Kidney (tissue), 14 donors: ENCODE measurements around the gene RABGAP1. TPM values are rescaled to one million over a fixed set of nuclear protein-coding genes. Genes with fewer than 3 reads are reported as not detected.

Source experiments
- DNase-seq, 5 donors: peaks; one replicate each; pipeline ENCODE4 v3.0.0-alpha.2; 2013 to 2020
- FAIRE-seq: peaks from 2 replicates; lab custom pipeline; 2012; peaks lifted over from hg19 to GRCh38; lab: Jason Lieb, UNC
- H3K27ac ChIP-seq, 2 donors: one replicate each; pipeline ENCODE4 v1.7.0; 2013; ENCODE audit warnings: low read depth in 2 of 2, low read length in 2 of 2, inconsistent platforms in 1 of 2
- H3K27me3 ChIP-seq: one replicate; pipeline ENCODE4 v1.7.1; 2013; ENCODE audit warnings: low read length, inconsistent platforms; ENCODE audit not compliant: control insufficient read depth, insufficient read depth
- H3K36me3 ChIP-seq, 3 donors: one replicate each; pipeline versions ENCODE4 v1.7.0 to v1.7.1; 2013; ENCODE audit warnings: low read length in 3 of 3, control low read depth in 1 of 3, inconsistent platforms in 1 of 3; ENCODE audit not compliant: insufficient read depth in 3 of 3, control insufficient read depth in 2 of 3
- H3K4me1 ChIP-seq, 3 donors: one replicate each; pipeline versions ENCODE4 v1.7.0 to v1.7.1; 2013; ENCODE audit warnings: low read length in 3 of 3, inconsistent platforms in 1 of 3, low read depth in 1 of 3; ENCODE audit not compliant: control insufficient read depth in 2 of 3, insufficient read depth in 2 of 3
- H3K4me3 ChIP-seq, 3 donors: one replicate each; pipeline versions ENCODE4 v1.7.0 to v1.8.1; 2013; ENCODE audit warnings: low read length in 3 of 3, control low read depth in 1 of 3, inconsistent platforms in 1 of 3
- H3K9ac ChIP-seq, 3 donors: one replicate each; pipeline versions ENCODE4 v1.7.0 to v1.7.1; 2013; ENCODE audit warnings: low read length in 3 of 3, control low read depth in 1 of 3, inconsistent platforms in 1 of 3
- H3K9me3 ChIP-seq, 3 donors: one replicate each; pipeline versions ENCODE4 v1.7.0 to v1.7.1; 2013; ENCODE audit warnings: low read length in 3 of 3, control low read depth in 1 of 3, inconsistent platforms in 1 of 3; ENCODE audit not compliant: control insufficient read depth in 2 of 3, insufficient read depth in 1 of 3
- intact Hi-C: fragments of 100-400 bp; cut with DNase I; formaldehyde crosslinking; loops from one replicate; pipeline ENCODE4 v1.11.1; 2022
- polyA plus RNA-seq: library from polyadenylated mRNA; stranded (reverse); fragments of 350-450 nt; fragmentation: Illumina TruSeq; extraction: RNeasy Lipid Tissue Mini Kit (QIAGEN cat#74804); gene quantifications from one replicate; pipeline ENCODE4 v1.2.3, GENCODE V29; 2014; ENCODE audit warnings: low read depth, low replicate concordance; ENCODE audit not compliant: insufficient read depth
- total RNA-seq: library from RNA; stranded (reverse); fragmentation: NEBNext Ultra II Directional; extraction: Animal tissue kit (Norgen Biotek cat#: 25700); gene quantifications from one replicate; pipeline ENCODE4 v1.2.1, GENCODE V29; 2021
- TF ChIP-seq, protein P1 (sequence below): IDR thresholded peaks from 3 replicates; pipeline ENCODE4 v1.5.1; 2012; ENCODE audit warnings: mild to moderate bottlenecking, moderate library complexity, borderline replicate concordance; ENCODE audit not compliant: insufficient read depth; ENCODE audit errors: extremely low read depth
- donor health status: control.
- donor health status: control.
- donor health status: control.
- donor health status: control.
- donor health status: control.
- donor health status: DM: yes; HTN: yes; CAD: no.
- donor health status: Normal renal cell carcinoma (clear cell type).

The RABGAP1 gene
- total and polyA plus RNA-seq, 2 donors from 2014 or later, result 13.7 to 61.1 TPM

DNA sequence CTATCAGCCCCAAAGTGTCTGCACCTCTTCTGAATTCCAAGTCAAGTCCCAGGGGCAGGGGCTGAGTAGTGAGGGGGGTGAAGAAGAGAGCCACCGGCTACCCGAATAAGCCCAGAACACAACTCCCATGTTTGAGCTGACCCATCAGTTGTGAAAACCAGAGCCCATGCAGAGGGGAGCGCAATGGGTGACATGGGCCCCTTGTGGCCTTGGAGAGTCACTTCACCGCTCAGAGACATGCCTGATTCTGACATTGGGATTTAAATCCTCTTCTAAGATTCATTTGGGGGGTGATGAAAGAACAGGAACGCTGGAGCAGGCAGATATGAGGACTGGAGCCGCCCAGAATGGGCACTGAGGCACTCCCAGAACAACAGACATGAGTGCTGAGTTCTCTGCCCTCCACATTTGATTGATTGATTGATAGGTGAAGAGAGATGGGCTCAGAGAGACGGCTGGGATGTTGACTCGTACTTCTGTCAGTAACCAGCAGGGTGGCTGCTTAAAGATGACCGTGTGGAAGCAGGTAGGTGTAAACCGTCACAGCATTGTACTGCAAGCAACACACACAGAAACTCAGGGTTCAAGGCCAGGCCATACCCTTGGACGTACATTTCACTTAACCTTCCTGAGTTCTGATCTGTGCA lies 166.9 kb downstream of the RABGAP1 start:
- Histone ChIP-seq H3K9ac (no peak overlapping the region), H3K27me3 (no peaks in the 10 kb centered on the region), H3K36me3 (peaks cover 5 to 34% (median 18%) of the 10 kb centered on the region in 3 donors), H3K27ac (no peak overlapping the region), H3K4me1 (peaks cover 0 to 6% (median 3%) of the 10 kb centered on the region in 3 donors), H3K9me3 (no peaks in the 10 kb centered on the region), H3K4me3 (no peak overlapping the region)
- FAIRE-seq, result no peak
- TF ChIP-seq, protein P1, sequence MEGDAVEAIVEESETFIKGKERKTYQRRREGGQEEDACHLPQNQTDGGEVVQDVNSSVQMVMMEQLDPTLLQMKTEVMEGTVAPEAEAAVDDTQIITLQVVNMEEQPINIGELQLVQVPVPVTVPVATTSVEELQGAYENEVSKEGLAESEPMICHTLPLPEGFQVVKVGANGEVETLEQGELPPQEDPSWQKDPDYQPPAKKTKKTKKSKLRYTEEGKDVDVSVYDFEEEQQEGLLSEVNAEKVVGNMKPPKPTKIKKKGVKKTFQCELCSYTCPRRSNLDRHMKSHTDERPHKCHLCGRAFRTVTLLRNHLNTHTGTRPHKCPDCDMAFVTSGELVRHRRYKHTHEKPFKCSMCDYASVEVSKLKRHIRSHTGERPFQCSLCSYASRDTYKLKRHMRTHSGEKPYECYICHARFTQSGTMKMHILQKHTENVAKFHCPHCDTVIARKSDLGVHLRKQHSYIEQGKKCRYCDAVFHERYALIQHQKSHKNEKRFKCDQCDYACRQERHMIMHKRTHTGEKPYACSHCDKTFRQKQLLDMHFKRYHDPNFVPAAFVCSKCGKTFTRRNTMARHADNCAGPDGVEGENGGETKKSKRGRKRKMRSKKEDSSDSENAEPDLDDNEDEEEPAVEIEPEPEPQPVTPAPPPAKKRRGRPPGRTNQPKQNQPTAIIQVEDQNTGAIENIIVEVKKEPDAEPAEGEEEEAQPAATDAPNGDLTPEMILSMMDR, result no peak
- intact Hi-C loops, result no loop called here
- DNase-seq, result no peak

DNA sequence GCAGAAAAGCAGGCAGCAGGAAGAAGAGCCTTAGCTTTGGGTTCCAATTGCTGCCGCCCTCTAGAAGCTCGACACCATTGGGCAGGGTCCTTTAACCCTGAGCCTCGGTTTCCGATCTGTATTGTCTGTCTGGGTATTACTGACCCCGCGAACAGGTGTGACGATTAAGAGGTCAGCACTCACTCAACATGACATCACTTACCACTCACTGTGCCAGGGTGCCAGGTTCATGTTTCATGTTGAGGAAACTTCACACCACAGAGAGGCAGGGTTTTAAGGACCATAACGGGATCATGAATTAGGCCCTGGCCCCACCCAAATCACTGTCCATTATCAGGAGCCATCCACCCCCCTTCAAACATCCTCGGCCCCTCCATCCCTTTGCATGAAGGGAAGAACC lies 168.2 kb downstream of the RABGAP1 start:
- intact Hi-C loops, result no loop called here
- TF ChIP-seq, protein P1, result no peak
- FAIRE-seq (no peak), DNase-seq (no peak)
- peaks cover 2 to 30% (median 13%) of the 10 kb centered on the region in 3 donors for H3K36me3 ChIP-seq
- no peaks in the 10 kb centered on the region for H3K27me3 ChIP-seq
- peaks cover 0 to 6% (median 3%) of the 10 kb centered on the region in 3 donors for H3K4me1 ChIP-seq
- no peaks in the 10 kb centered on the region for H3K9me3 ChIP-seq
- no peak overlapping the region for H3K9ac ChIP-seq
- peak overlapping the region in 1 of 2 donors; percentile 56 for H3K27ac ChIP-seq
- no peak overlapping the region for H3K4me3 ChIP-seq

DNA sequence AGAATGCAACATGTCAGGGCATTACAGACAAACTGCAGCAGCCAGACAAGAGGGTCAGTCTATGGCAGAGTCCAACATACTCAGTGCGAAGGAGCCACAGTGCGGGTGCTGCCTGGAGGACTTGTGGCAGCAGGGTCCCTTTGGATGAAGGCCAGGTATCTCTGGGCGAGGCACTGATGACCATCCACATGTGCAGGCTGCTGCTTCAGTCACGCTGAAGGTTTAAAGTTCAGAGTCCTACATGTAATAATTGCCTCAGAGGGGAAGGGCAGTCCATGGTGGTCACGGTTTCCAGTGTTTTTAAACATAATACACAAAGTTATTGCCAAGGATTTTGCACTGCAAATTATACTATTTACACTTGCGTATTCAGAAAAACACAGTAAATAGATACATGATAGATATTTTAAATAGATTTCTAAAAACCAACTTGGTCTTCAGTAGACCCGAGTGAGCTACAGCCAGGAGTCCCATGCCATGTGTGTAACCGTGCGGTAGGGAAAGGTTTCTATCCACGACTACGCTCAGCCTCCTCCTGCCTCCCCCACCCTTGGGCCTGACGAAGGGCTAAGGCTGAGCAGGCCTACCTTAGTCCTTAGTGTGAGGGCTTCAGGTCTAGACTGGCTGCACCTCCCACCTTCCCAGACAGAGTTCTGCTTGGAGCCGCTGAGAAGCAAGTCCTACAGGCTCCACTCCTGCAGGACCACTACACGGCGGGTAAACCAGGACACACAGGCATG lies 168.9 kb downstream of the RABGAP1 start:
- peak in 1 of 5 donors; percentile 29 for DNase-seq
- intact Hi-C loops, result no loop called here
- no peak overlapping the region for H3K4me3 ChIP-seq
- peaks cover 2 to 24% (median 9%) of the 10 kb centered on the region in 3 donors for H3K36me3 ChIP-seq
- no peak for FAIRE-seq
- H3K27me3 ChIP-seq, result no peaks in the 10 kb centered on the region
- peaks cover 0 to 6% (median 3%) of the 10 kb centered on the region in 3 donors for H3K4me1 ChIP-seq
- H3K27ac ChIP-seq, result peak overlapping the region in 1 of 2 donors; percentile 75
- TF ChIP-seq, protein P1, result no peak
- no peaks in the 10 kb centered on the region for H3K9me3 ChIP-seq
- no peak overlapping the region for H3K9ac ChIP-seq
